BE2C (cell line): ENCODE data around the gene KRTAP10-12.

Experiments
- DNase-seq: peaks from one replicate; pipeline ENCODE4 v3.0.0-alpha.2; 2020
- H3K27me3 ChIP-seq: fragments of 250-450 bp; sonication (Bioruptor Pico); 2 replicates; pipeline ENCODE4 v1.5.1; 2020; ENCODE audit warnings: mild to moderate bottlenecking
- H3K36me3 ChIP-seq: fragments of 250-450 bp; sonication (Bioruptor Pico); 2 replicates; pipeline ENCODE4 v1.5.1; 2020; ENCODE audit warnings: mild to moderate bottlenecking
- H3K4me1 ChIP-seq: fragments of 250-450 bp; sonication (Bioruptor Pico); 2 replicates; pipeline ENCODE4 v1.5.1; 2020
- H3K4me3 ChIP-seq: 2 replicates; pipeline ENCODE4 v1.5.1; 2011; ENCODE audit warnings: low read depth, low read length
- H3K9me3 ChIP-seq: fragments of 250-450 bp; sonication (Bioruptor Pico); 2 replicates; pipeline ENCODE4 v1.5.1; 2020
- CTCF ChIP-seq: IDR thresholded peaks from 2 replicates; pipeline ENCODE4 v1.5.1; 2012; ENCODE audit warnings: mild to moderate bottlenecking, low read depth, low read length

KRTAP10-12 gene

GRCh38 chr21:44737706-44738354, 40.9 kb downstream of the KRTAP10-12 start:
- H3K4me3 ChIP-seq: no peak overlapping the region
- no peak for DNase-seq
- H3K36me3 ChIP-seq: no peaks in the 10 kb centered on the region
- peaks cover 12% of the 10 kb centered on the region for H3K9me3 ChIP-seq
- H3K4me1 ChIP-seq: no peaks in the 10 kb centered on the region
- H3K27me3 ChIP-seq: peaks cover 3% of the 10 kb centered on the region; the same call in 1 of the 2 replicates
- TF ChIP-seq CTCF: no peak

- Histone ChIP-seq H3K4me1 (no peaks in the 10 kb centered on the region), H3K36me3 (no peaks in the 10 kb centered on the region), H3K27me3 (peaks cover 4% of the 10 kb centered on the region; the same call in 1 of the 2 replicates), H3K9me3 (peaks cover 12% of the 10 kb centered on the region), H3K4me3 (no peak overlapping the region)
- no peak for TF ChIP-seq CTCF
- DNase-seq: no peak
These were observed 41.6 kb downstream of the KRTAP10-12 start for GRCh38 chr21:44738621-44739020.

GRCh38 chr21:44739316-44739715, 42.3 kb downstream of the KRTAP10-12 start:
- Histone ChIP-seq H3K27me3 (peaks cover 8% of the 10 kb centered on the region; the same call in 1 of the 2 replicates), H3K4me3 (no peak overlapping the region), H3K4me1 (no peaks in the 10 kb centered on the region), H3K9me3 (peaks cover 12% of the 10 kb centered on the region), H3K36me3 (no peaks in the 10 kb centered on the region)
- DNase-seq: no peak
- TF ChIP-seq CTCF: no peak

GRCh38 chr21:44740742-44741141, 43.8 kb downstream of the KRTAP10-12 start:
- no peaks in the 10 kb centered on the region for H3K36me3 ChIP-seq
- H3K9me3 ChIP-seq: peaks cover 12% of the 10 kb centered on the region
- H3K4me1 ChIP-seq: no peaks in the 10 kb centered on the region
- DNase-seq: no peak
- no peak overlapping the region for H3K4me3 ChIP-seq
- H3K27me3 ChIP-seq: peaks cover 11% of the 10 kb centered on the region
- no peak for TF ChIP-seq CTCF

GRCh38 chr21:44741921-44742320, 44.9 kb downstream of the KRTAP10-12 start:
- no peak for TF ChIP-seq CTCF
- no peak for DNase-seq
- Histone ChIP-seq H3K4me3 (no peak overlapping the region), H3K4me1 (no peaks in the 10 kb centered on the region), H3K27me3 (peaks cover 19% of the 10 kb centered on the region), H3K9me3 (peaks cover 12% of the 10 kb centered on the region), H3K36me3 (no peaks in the 10 kb centered on the region)

GRCh38 chr21:44742418-44743153, 45.6 kb downstream of the KRTAP10-12 start:
- no peak overlapping the region for H3K4me3 ChIP-seq
- no peak for DNase-seq
- H3K36me3 ChIP-seq: no peaks in the 10 kb centered on the region
- H3K9me3 ChIP-seq: peaks cover 11% of the 10 kb centered on the region
- H3K27me3 ChIP-seq: peaks cover 22% of the 10 kb centered on the region
- peak; percentile 36; the same call in 1 of the 2 replicates for TF ChIP-seq CTCF
- no peaks in the 10 kb centered on the region for H3K4me1 ChIP-seq
